Raji (cell line): Measurements from ENCODE around the gene EMC8.

ENCODE experiments used
- POLR2A ChIP-seq: IDR thresholded peaks from 2 replicates; pipeline ENCODE4 v1.6.1; 2011; ENCODE audit warnings: low read depth, low read length, control low read depth; ENCODE audit not compliant: insufficient read depth

EMC8 gene

GRCh38 chr16:85838876-85839585, 39.7 kb upstream of the EMC8 start:
- TF ChIP-seq POLR2A, result no peak

GRCh38 chr16:85838381-85838780, 39.0 kb upstream of the EMC8 start:
- no peak for TF ChIP-seq POLR2A

GRCh38 chr16:85836706-85837582, 37.6 kb upstream of the EMC8 start:
- TF ChIP-seq POLR2A, result no peak

- TF ChIP-seq POLR2A, result no peak
Observed at GRCh38 chr16:85835956-85836705, 36.8 kb upstream of the EMC8 start.

- no peak for TF ChIP-seq POLR2A
Observed at GRCh38 chr16:85835227-85835751, 35.9 kb upstream of the EMC8 start.

GRCh38 chr16:85834741-85835140, 35.4 kb upstream of the EMC8 start:
- no peak for TF ChIP-seq POLR2A

GRCh38 chr16:85833219-85833920, 34.0 kb upstream of the EMC8 start:
- no peak for TF ChIP-seq POLR2A

- no peak for TF ChIP-seq POLR2A
Observed at GRCh38 chr16:85832570-85833218, 33.4 kb upstream of the EMC8 start.

- no peak for TF ChIP-seq POLR2A
Observed at GRCh38 chr16:85830821-85831220, 31.5 kb upstream of the EMC8 start.

GRCh38 chr16:85829751-85830445, 30.6 kb upstream of the EMC8 start:
- TF ChIP-seq POLR2A, result no peak

GRCh38 chr16:85829171-85829719, 29.9 kb upstream of the EMC8 start:
- no peak for TF ChIP-seq POLR2A

GRCh38 chr16:85828166-85828565, 28.8 kb upstream of the EMC8 start:
- no peak for TF ChIP-seq POLR2A

- no peak for TF ChIP-seq POLR2A
Observed at GRCh38 chr16:85826686-85827247, 27.4 kb upstream of the EMC8 start.
